GM18868 (cell line): Measurements from ENCODE around the gene ARL6.
A peak's percentile ranks its signal among the peaks of the same experiment; 100 is the strongest.

Experiments used
- ATAC-seq: cut with Tn5 transposase; IDR thresholded peaks from one replicate; pipeline ENCODE4 v1.9.1; 2021; ENCODE audit warnings: mild to moderate bottlenecking, moderate library complexity; ENCODE audit not compliant: unreplicated experiment

Gene ARL6

GRCh38 chr3:97764407-97765238 is at the start of gene ARL6:
Gene ARL6 (plus strand): TSS chr3:97764758. CDS start chr3:97768108, 3,350 bp downstream.
- peak; percentile 94 for ATAC-seq

GRCh38 chr3:97719156-97719821 is 45.3 kb upstream of the ARL6 start:
- peak; percentile 94 for ATAC-seq

GRCh38 chr3:97720417-97720816 is 44.1 kb upstream of the ARL6 start:
- ATAC-seq = no peak

GRCh38 chr3:97721446-97721845 is 43.1 kb upstream of the ARL6 start:
- no peak for ATAC-seq

- ATAC-seq = no peak
These were observed 27.6 kb upstream of the ARL6 start for GRCh38 chr3:97736928-97737327.

- ATAC-seq = no peak
These were observed 25.8 kb upstream of the ARL6 start for GRCh38 chr3:97738761-97739160.

GRCh38 chr3:97742036-97742435 is 22.5 kb upstream of the ARL6 start:
- no peak for ATAC-seq

GRCh38 chr3:97744289-97744688 is 20.3 kb upstream of the ARL6 start:
- ATAC-seq = no peak

GRCh38 chr3:97763586-97764406 is 762 bp upstream of the ARL6 start:
- no peak for ATAC-seq

GRCh38 chr3:97765336-97765735 is 778 bp downstream of the ARL6 start:
- no peak for ATAC-seq

GRCh38 chr3:97772926-97773325 is 8.4 kb downstream of the ARL6 start:
- no peak for ATAC-seq

GRCh38 chr3:97778152-97778551 is 13.6 kb downstream of the ARL6 start:
- ATAC-seq = no peak

- peak; percentile 81 for ATAC-seq
These were observed 29.0 kb downstream of the ARL6 start for GRCh38 chr3:97793420-97794019.

- ATAC-seq = no peak
These were observed 31.4 kb downstream of the ARL6 start for GRCh38 chr3:97795951-97796350.

GRCh38 chr3:97804471-97804870 is 39.9 kb downstream of the ARL6 start:
- no peak for ATAC-seq

- no peak for ATAC-seq
These were observed 46.3 kb downstream of the ARL6 start for GRCh38 chr3:97810779-97811390.

- peak; percentile 71 for ATAC-seq
These were observed 50.8 kb downstream of the ARL6 start for GRCh38 chr3:97815149-97815917.

- ATAC-seq = no peak
These were observed 52.3 kb downstream of the ARL6 start for GRCh38 chr3:97816811-97817210.

GRCh38 chr3:97817965-97818364 is 53.4 kb downstream of the ARL6 start:
- no peak for ATAC-seq

GRCh38 chr3:97820780-97821179 is 56.2 kb downstream of the ARL6 start:
- ATAC-seq = no peak
